WTC11 (cell line): Measurements from ENCODE around the gene THAP6. TPM values are rescaled to one million over a fixed set of nuclear protein-coding genes. Genes with fewer than 3 reads are reported as not detected.

Experiments used
- ATAC-seq: fragments of 200-7000 bp; cut with Tn5 transposase; 2 replicates; pipeline ENCODE4 v1.10.0; 2021; ENCODE audit warnings: mild to moderate bottlenecking, moderate library complexity
- CTCF ChIA-PET: fragments of 300-600 bp; sonication (Branson Sonifier 250); formaldehyde crosslinking; loops from one replicate; lab custom pipeline; 2021; ENCODE audit warnings: antibody characterized with exemption; lab: Charles Lee
- POLR2A ChIA-PET: fragments of 350-600 bp; sonication (Branson Sonifier 250); formaldehyde crosslinking; loops from one replicate; lab custom pipeline; 2021; ENCODE audit warnings: antibody characterized with exemption; lab: Charles Lee
- DNase-seq: peaks from one replicate; pipeline ENCODE4 v3.0.0; 2021; ENCODE audit warnings: low spot score
- H3K27ac Mint-ChIP-seq: 2 replicates; pipeline ENCODE4 v1.8.0; 2021; ENCODE audit warnings: mixed read lengths
- H3K27me3 Mint-ChIP-seq: 2 replicates; pipeline ENCODE4 v1.8.0; 2021; ENCODE audit warnings: low read depth, mild to moderate bottlenecking, moderate library complexity, mixed read lengths
- H3K36me3 Mint-ChIP-seq: 2 replicates; pipeline ENCODE4 v1.8.0; 2021; ENCODE audit warnings: mixed read lengths
- H3K4me1 Mint-ChIP-seq: 2 replicates; pipeline ENCODE4 v1.8.0; 2022; ENCODE audit warnings: mixed read lengths
- H3K4me3 Mint-ChIP-seq: 2 replicates; pipeline ENCODE4 v1.8.0; 2021; ENCODE audit warnings: mild to moderate bottlenecking, moderate library complexity, mixed read lengths
- H3K9me3 Mint-ChIP-seq: 2 replicates; pipeline ENCODE4 v1.8.0; 2021; ENCODE audit warnings: mixed read lengths
- CREB1 ChIP-seq: sonication (generic); formaldehyde crosslinking; IDR thresholded peaks from 2 replicates; pipeline ENCODE4 v1.8.0; 2023; ENCODE audit warnings: mild to moderate bottlenecking, missing genetic modification reagents
- CTCF ChIP-seq: fragments of 200-600 bp; IDR thresholded peaks from 2 replicates; pipeline ENCODE4 v1.8.0; 2022; ENCODE audit warnings: antibody characterized with exemption
- ELF4 ChIP-seq: sonication (generic); formaldehyde crosslinking; IDR thresholded peaks from 2 replicates; pipeline ENCODE4 v1.8.1; 2022; ENCODE audit warnings: low read depth, mild to moderate bottlenecking, moderate library complexity, missing genetic modification reagents
- EMX1 ChIP-seq: fragments of 250-450 bp; sonication (Bioruptor Pico); IDR thresholded peaks from 2 replicates; pipeline ENCODE4 v1.8.0; 2021; ENCODE audit warnings: mild to moderate bottlenecking
- FOXJ3 ChIP-seq: sonication (generic); formaldehyde crosslinking; IDR thresholded peaks from 2 replicates; pipeline ENCODE4 v1.9.0; 2021; ENCODE audit warnings: missing genetic modification reagents, mild to moderate bottlenecking, borderline replicate concordance
- HMGA2 ChIP-seq: fragments of 250-450 bp; sonication (Bioruptor Pico); IDR thresholded peaks from 2 replicates; pipeline ENCODE4 v1.4.0; 2021; ENCODE audit warnings: mild to moderate bottlenecking, moderate library complexity
- HMGXB4 ChIP-seq: sonication (generic); formaldehyde crosslinking; IDR thresholded peaks from 2 replicates; pipeline ENCODE4 v1.8.1; 2023; ENCODE audit warnings: mild to moderate bottlenecking, moderate library complexity, missing genetic modification reagents
- KAT7 ChIP-seq: sonication (generic); formaldehyde crosslinking; IDR thresholded peaks from 2 replicates; pipeline ENCODE4 v1.8.1; 2023; ENCODE audit warnings: missing genetic modification reagents, mild to moderate bottlenecking, borderline replicate concordance
- MXD4 ChIP-seq: fragments of 250-450 bp; sonication (Bioruptor Pico); IDR thresholded peaks from 2 replicates; pipeline ENCODE4 v1.8.0; 2021; ENCODE audit warnings: mild to moderate bottlenecking, moderate library complexity, borderline replicate concordance
- MYBL2 ChIP-seq: sonication (generic); formaldehyde crosslinking; IDR thresholded peaks from 2 replicates; pipeline ENCODE4 v1.8.1; 2023; ENCODE audit warnings: mild to moderate bottlenecking, moderate library complexity, missing genetic modification reagents
- NFYB ChIP-seq: sonication (generic); formaldehyde crosslinking; conservative IDR thresholded peaks from 2 replicates; pipeline ENCODE4 v1.8.0; 2022; ENCODE audit warnings: low read depth, missing genetic modification reagents
- NR2C2 ChIP-seq: sonication (generic); formaldehyde crosslinking; IDR thresholded peaks from 2 replicates; pipeline ENCODE4 v1.8.0; 2022; ENCODE audit warnings: mild to moderate bottlenecking, missing genetic modification reagents
- RORB ChIP-seq: fragments of 250-450 bp; sonication (Bioruptor Pico); IDR thresholded peaks from 2 replicates; pipeline ENCODE4 v1.9.0; 2021; ENCODE audit warnings: mild to moderate bottlenecking
- SOX15 ChIP-seq: fragments of 250-450 bp; sonication (Bioruptor Pico); IDR thresholded peaks from 2 replicates; pipeline ENCODE4 v1.9.0; 2021; ENCODE audit warnings: mild to moderate bottlenecking
- TEAD4 ChIP-seq: sonication (generic); formaldehyde crosslinking; IDR thresholded peaks from 2 replicates; pipeline ENCODE4 v1.8.0; 2022; ENCODE audit warnings: mild to moderate bottlenecking, missing genetic modification reagents
- USF1 ChIP-seq: sonication (generic); formaldehyde crosslinking; IDR thresholded peaks from 2 replicates; pipeline ENCODE4 v1.8.0; 2022; ENCODE audit warnings: mild to moderate bottlenecking, missing genetic modification reagents
- USF2 ChIP-seq: sonication (generic); formaldehyde crosslinking; IDR thresholded peaks from 2 replicates; pipeline ENCODE4 v1.8.1; 2023; ENCODE audit warnings: mild to moderate bottlenecking, missing genetic modification reagents, moderate library complexity
- ZNF232 ChIP-seq: sonication (generic); formaldehyde crosslinking; IDR thresholded peaks from 2 replicates; pipeline ENCODE4 v1.8.0; 2022; ENCODE audit warnings: mild to moderate bottlenecking, missing genetic modification reagents
- ZNF263 ChIP-seq: sonication (generic); formaldehyde crosslinking; IDR thresholded peaks from 2 replicates; pipeline ENCODE4 v1.8.1; 2022; ENCODE audit warnings: low read depth, mild to moderate bottlenecking, moderate library complexity, missing genetic modification reagents
- ZNF396 ChIP-seq: fragments of 250-450 bp; sonication (Bioruptor Pico); IDR thresholded peaks from 2 replicates; pipeline ENCODE4 v1.8.0; 2021; ENCODE audit warnings: mild to moderate bottlenecking, moderate library complexity, borderline replicate concordance
- ZNF416 ChIP-seq: fragments of 250-450 bp; sonication (Bioruptor Pico); IDR thresholded peaks from 2 replicates; pipeline ENCODE4 v1.9.0; 2021; ENCODE audit warnings: mild to moderate bottlenecking, inconsistent platforms
- ZNF671 ChIP-seq: fragments of 250-450 bp; sonication (Bioruptor Pico); IDR thresholded peaks from 2 replicates; pipeline ENCODE4 v1.8.0; 2021; ENCODE audit warnings: mild to moderate bottlenecking
- total RNA-seq: library from RNA; stranded (reverse); gene quantifications from 3 replicates; pipeline ENCODE4 v1.2.3, GENCODE V29; 2021
- TF ChIP-seq, protein P1 (sequence below): fragments of 250-450 bp; sonication (Bioruptor Pico); IDR thresholded peaks from 2 replicates; pipeline ENCODE4 v2.1.2; 2022; ENCODE audit warnings: mild to moderate bottlenecking, moderate library complexity
- TF ChIP-seq, protein P2 (sequence below): fragments of 250-450 bp; sonication (Bioruptor Pico); IDR thresholded peaks from 2 replicates; pipeline ENCODE4 v1.9.0; 2021; ENCODE audit warnings: moderate library complexity, mild to moderate bottlenecking, inconsistent platforms, borderline replicate concordance
- TF ChIP-seq, protein P3 (sequence below): sonication (generic); formaldehyde crosslinking; IDR thresholded peaks from 2 replicates; pipeline ENCODE4 v1.8.0; 2022; ENCODE audit warnings: mild to moderate bottlenecking, missing genetic modification reagents

The THAP6 gene
- total RNA-seq, 1 experiment from 2014 or later, result 13.3 TPM

DNA sequence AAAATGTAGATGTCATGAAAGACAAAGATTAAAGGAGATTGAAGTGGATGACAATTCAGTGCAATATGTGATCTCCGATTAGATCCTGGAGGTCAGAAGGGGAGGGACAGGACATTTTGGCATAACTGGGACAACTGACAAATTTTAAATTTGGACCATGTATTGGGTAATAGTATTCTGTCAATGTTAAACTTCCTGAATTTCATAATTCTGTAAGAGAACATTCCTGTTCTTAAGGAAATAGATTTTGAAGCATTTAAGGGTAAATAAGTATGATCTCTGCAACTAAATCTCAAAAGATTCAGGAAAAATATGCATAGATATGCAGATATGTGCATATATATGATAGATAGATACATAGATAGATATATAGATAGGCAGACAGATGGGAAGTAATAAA lies 52.6 kb downstream of the THAP6 start:
- H3K27me3 Mint-ChIP-seq, result peaks cover 18% of the 10 kb centered on the region
- no peak overlapping the region for H3K27ac Mint-ChIP-seq
- ATAC-seq (no peak), DNase-seq (no peak)
- H3K4me1 Mint-ChIP-seq, result peaks cover 9% of the 10 kb centered on the region
- H3K9me3 Mint-ChIP-seq, result peaks cover 20% of the 10 kb centered on the region
- H3K4me3 Mint-ChIP-seq, result no peak overlapping the region
- TF ChIP-seq, protein P1, sequence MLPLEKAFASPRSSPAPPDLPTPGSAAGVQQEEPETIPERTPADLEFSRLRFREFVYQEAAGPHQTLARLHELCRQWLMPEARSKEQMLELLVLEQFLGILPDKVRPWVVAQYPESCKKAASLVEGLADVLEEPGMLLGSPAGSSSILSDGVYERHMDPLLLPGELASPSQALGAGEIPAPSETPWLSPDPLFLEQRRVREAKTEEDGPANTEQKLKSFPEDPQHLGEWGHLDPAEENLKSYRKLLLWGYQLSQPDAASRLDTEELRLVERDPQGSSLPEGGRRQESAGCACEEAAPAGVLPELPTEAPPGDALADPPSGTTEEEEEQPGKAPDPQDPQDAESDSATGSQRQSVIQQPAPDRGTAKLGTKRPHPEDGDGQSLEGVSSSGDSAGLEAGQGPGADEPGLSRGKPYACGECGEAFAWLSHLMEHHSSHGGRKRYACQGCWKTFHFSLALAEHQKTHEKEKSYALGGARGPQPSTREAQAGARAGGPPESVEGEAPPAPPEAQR, result no peak
- TF ChIP-seq USF2, result no peak
- TF ChIP-seq, protein P2, sequence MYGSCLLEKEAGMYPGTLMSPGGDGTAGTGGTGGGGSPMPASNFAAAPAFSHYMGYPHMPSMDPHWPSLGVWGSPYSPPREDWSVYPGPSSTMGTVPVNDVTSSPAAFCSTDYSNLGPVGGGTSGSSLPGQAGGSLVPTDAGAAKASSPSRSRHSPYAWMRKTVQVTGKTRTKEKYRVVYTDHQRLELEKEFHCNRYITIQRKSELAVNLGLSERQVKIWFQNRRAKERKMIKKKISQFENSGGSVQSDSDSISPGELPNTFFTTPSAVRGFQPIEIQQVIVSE (CRISPR knock-in tag), result no peak
- no peak for TF ChIP-seq RORB
- no peak for TF ChIP-seq MXD4 (CRISPR knock-in tag)
- no peak for TF ChIP-seq KAT7
- TF ChIP-seq USF1, result no peak
- no peak for TF ChIP-seq MYBL2 (CRISPR knock-in tag)
- no peak for TF ChIP-seq FOXJ3 (CRISPR knock-in tag)
- TF ChIP-seq ZNF396 (CRISPR knock-in tag), result no peak
- TF ChIP-seq ELF4 (CRISPR knock-in tag), result no peak
- no peak for TF ChIP-seq EMX1 (CRISPR knock-in tag)
- no peak for TF ChIP-seq NR2C2 (CRISPR knock-in tag)
- no peak for TF ChIP-seq ZNF263
- TF ChIP-seq ZNF671 (CRISPR knock-in tag), result no peak
- no peak for TF ChIP-seq ZNF232 (CRISPR knock-in tag)
- TF ChIP-seq NFYB (CRISPR knock-in tag), result no peak
- peaks cover 17% of the 10 kb centered on the region for H3K36me3 Mint-ChIP-seq
- ChIA-PET CTCF (no interaction called here), POLR2A (no interaction called here)

DNA sequence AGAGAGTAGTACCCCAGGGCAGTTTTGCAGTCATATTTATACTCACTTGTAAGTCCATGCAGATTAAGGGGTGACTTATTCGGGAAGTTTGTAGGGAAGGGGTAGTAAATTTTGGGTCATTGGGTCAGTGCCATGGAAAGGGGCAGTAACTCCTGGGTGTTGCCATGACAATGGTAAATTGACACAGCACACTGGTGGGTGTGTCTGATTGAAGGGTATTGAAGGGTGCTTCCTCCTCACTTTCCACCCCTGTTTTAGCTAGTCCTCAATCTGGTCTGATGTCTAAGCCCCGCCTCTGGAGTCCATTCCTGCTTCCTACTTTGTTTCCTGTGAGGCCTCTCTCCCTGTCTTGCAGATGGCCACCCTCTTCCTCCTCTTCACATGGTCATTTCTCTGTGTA lies 53.5 kb downstream of the THAP6 start:
- Mint-ChIP-seq H3K27me3 (peaks cover 26% of the 10 kb centered on the region), H3K4me1 (peaks cover 7% of the 10 kb centered on the region), H3K4me3 (no peak overlapping the region), H3K27ac (no peak overlapping the region), H3K36me3 (peaks cover 17% of the 10 kb centered on the region), H3K9me3 (peaks cover 20% of the 10 kb centered on the region)
- TF ChIP-seq, protein P3, sequence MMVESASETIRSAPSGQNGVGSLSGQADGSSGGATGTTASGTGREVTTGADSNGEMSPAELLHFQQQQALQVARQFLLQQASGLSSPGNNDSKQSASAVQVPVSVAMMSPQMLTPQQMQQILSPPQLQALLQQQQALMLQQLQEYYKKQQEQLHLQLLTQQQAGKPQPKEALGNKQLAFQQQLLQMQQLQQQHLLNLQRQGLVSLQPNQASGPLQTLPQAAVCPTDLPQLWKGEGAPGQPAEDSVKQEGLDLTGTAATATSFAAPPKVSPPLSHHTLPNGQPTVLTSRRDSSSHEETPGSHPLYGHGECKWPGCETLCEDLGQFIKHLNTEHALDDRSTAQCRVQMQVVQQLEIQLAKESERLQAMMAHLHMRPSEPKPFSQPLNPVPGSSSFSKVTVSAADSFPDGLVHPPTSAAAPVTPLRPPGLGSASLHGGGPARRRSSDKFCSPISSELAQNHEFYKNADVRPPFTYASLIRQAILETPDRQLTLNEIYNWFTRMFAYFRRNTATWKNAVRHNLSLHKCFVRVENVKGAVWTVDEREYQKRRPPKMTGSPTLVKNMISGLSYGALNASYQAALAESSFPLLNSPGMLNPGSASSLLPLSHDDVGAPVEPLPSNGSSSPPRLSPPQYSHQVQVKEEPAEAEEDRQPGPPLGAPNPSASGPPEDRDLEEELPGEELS (CRISPR knock-in tag), result no peak
- TF ChIP-seq ZNF263, result no peak
- TF ChIP-seq HMGA2, result no peak
- no peak for TF ChIP-seq USF2
- no peak for TF ChIP-seq ZNF416
- TF ChIP-seq SOX15 (CRISPR knock-in tag), result no peak
- TF ChIP-seq CTCF, result no peak
- no peak for TF ChIP-seq CREB1
- no peak for TF ChIP-seq USF1
- no peak for TF ChIP-seq TEAD4 (CRISPR knock-in tag)
- no peak for TF ChIP-seq ELF4 (CRISPR knock-in tag)
- TF ChIP-seq NFYB (CRISPR knock-in tag), result no peak
- no peak for TF ChIP-seq HMGXB4
- DNase-seq, result no peak
- ATAC-seq, result no peak
- ChIA-PET POLR2A (no interaction called here), CTCF (no interaction called here)
